CD14-positive monocyte (primary cell): ENCODE data around the gene SH3BP5. TPM values are rescaled to one million over a fixed set of nuclear protein-coding genes. Genes with fewer than 3 reads are reported as not detected.

ENCODE experiments used
- DNase-seq, 3 donors: peaks; one replicate each; pipeline ENCODE4 v3.0.0-alpha.2; 2011 to 2022
- H2AFZ ChIP-seq: 2 replicates; pipeline ENCODE4 v1.6.0; 2012; ENCODE audit warnings: mild to moderate bottlenecking, low read depth, low read length, inconsistent platforms; ENCODE audit not compliant: insufficient read depth, poor library complexity, severe bottlenecking
- H3K27ac ChIP-seq, 2 donors: 1 replicate in 1 of 2; 2 replicates in 1 of 2; pipeline ENCODE4 v1.5.1; 2012 to 2013; ENCODE audit warnings: low read length in 2 of 2, control low read depth in 1 of 2, inconsistent platforms in 1 of 2, low read depth in 1 of 2, mild to moderate bottlenecking in 1 of 2
- H3K27me3 ChIP-seq, 2 donors: one replicate each; pipeline versions ENCODE4 v1.6.0 to v1.6.1; 2011 to 2013; ENCODE audit warnings: low read length in 2 of 2; ENCODE audit not compliant: control insufficient read depth in 2 of 2, insufficient read depth in 2 of 2
- H3K36me3 ChIP-seq, 2 donors: replicated peaks in 1 of 2; 1 replicate in 1 of 2; 2 replicates in 1 of 2; pipeline versions ENCODE4 v1.5.1 to v1.6.1; 2012 to 2013; ENCODE audit warnings: low read length in 2 of 2, control low read depth in 1 of 2, inconsistent platforms in 1 of 2, mild to moderate bottlenecking in 1 of 2; ENCODE audit not compliant: insufficient read depth in 2 of 2, control insufficient read depth in 1 of 2
- H3K4me1 ChIP-seq, 2 donors: 1 replicate in 1 of 2; 2 replicates in 1 of 2; pipeline versions ENCODE4 v1.5.1 to v1.6.1; 2012 to 2013; ENCODE audit warnings: low read length in 2 of 2, control low read depth in 1 of 2, inconsistent platforms in 1 of 2, mild to moderate bottlenecking in 1 of 2, moderate library complexity in 1 of 2; ENCODE audit not compliant: insufficient read depth in 2 of 2, control insufficient read depth in 1 of 2
- H3K4me2 ChIP-seq: replicated peaks from 2 replicates; pipeline ENCODE3; 2012; ENCODE audit warnings: low read length, moderate library complexity, mild to moderate bottlenecking; ENCODE audit not compliant: poor library complexity, severe bottlenecking; ENCODE audit errors: extremely low read depth
- H3K4me3 ChIP-seq, 3 experiments: fragments of 200-600 bp in 1 of 3; sonication (generic) in 1 of 3; replicated peaks in 1 of 3; 1 replicate in 2 of 3; 2 replicates in 1 of 3; pipeline ENCODE4 v1.5.1; 2011 to 2013; ENCODE audit warnings: low read length in 3 of 3, mild to moderate bottlenecking in 3 of 3, control low read depth in 2 of 3, low read depth in 2 of 3, inconsistent platforms in 1 of 3, moderate library complexity in 1 of 3
- H3K79me2 ChIP-seq: 2 replicates; pipeline ENCODE4 v1.6.0; 2012; ENCODE audit warnings: mild to moderate bottlenecking, control low read depth, inconsistent platforms, low read length, moderate library complexity; ENCODE audit not compliant: insufficient read depth
- H3K9ac ChIP-seq: 2 replicates; pipeline ENCODE4 v1.6.0; 2017; ENCODE audit warnings: low read length, mild to moderate bottlenecking; ENCODE audit not compliant: insufficient read depth, poor library complexity, severe bottlenecking
- H3K9me3 ChIP-seq, 2 donors: replicated peaks in 1 of 2; 1 replicate in 1 of 2; 2 replicates in 1 of 2; pipeline versions ENCODE4 v1.5.1 to v1.6.1; 2012 to 2013; ENCODE audit warnings: low read length in 2 of 2, control low read depth in 1 of 2; ENCODE audit not compliant: control insufficient read depth in 1 of 2, insufficient read depth in 1 of 2
- H4K20me1 ChIP-seq: 2 replicates; pipeline ENCODE4 v1.6.0; 2012; ENCODE audit warnings: mild to moderate bottlenecking, low read length, control low read depth, moderate library complexity; ENCODE audit not compliant: insufficient read depth
- H3K27ac Mint-ChIP-seq, 7 donors: one replicate each; pipeline ENCODE4 v1.8.0; 2020; ENCODE audit warnings: mild to moderate bottlenecking in 7 of 7, mixed read lengths in 7 of 7, moderate library complexity in 6 of 7, inconsistent platforms in 2 of 7
- H3K27me3 Mint-ChIP-seq, 3 donors: one replicate each; pipeline ENCODE4 v1.8.0; 2021 to 2022; ENCODE audit warnings: low read depth in 3 of 3, mild to moderate bottlenecking in 3 of 3, mixed read lengths in 3 of 3, moderate library complexity in 3 of 3, inconsistent platforms in 1 of 3
- H3K36me3 Mint-ChIP-seq, 2 donors: one replicate each; pipeline ENCODE4 v1.8.0; 2020; ENCODE audit warnings: mixed read lengths in 2 of 2, inconsistent platforms in 1 of 2, mild to moderate bottlenecking in 1 of 2
- H3K4me1 Mint-ChIP-seq: one replicate; pipeline ENCODE4 v1.8.0; 2020; ENCODE audit warnings: mild to moderate bottlenecking, mixed read lengths
- H3K4me3 Mint-ChIP-seq, 2 donors: one replicate each; pipeline ENCODE4 v1.8.0; 2020; ENCODE audit warnings: mild to moderate bottlenecking in 2 of 2, mixed read lengths in 2 of 2, moderate library complexity in 1 of 2
- H3K9me3 Mint-ChIP-seq, 7 donors: one replicate each; pipeline ENCODE4 v1.8.0; 2020 to 2022; ENCODE audit warnings: mixed read lengths in 7 of 7, mild to moderate bottlenecking in 6 of 7, moderate library complexity in 6 of 7, inconsistent platforms in 2 of 7
- CTCF ChIP-seq: fragments of 200-600 bp; IDR thresholded peaks from one replicate; pipeline ENCODE4 v1.8.0; 2022; ENCODE audit warnings: antibody characterized with exemption, mild to moderate bottlenecking
- WGBS: methylation state at CpG from one replicate; pipeline ENCODE4 v1.1.5; 2013; ENCODE audit warnings: missing lambda C conversion rate; ENCODE audit not compliant: insufficient coverage; 5-methylcytosine and 5-hydroxymethylcytosine counted together
- intact Hi-C, 2 donors: fragments of 100-400 bp; cut with micrococcal nuclease; formaldehyde crosslinking; loops; one replicate each; pipeline versions ENCODE4 v1.15.0 to v1.15.1; 2023
- polyA plus RNA-seq, 3 donors: library from polyadenylated mRNA; depleted of rRNA in 1 of 3; unstranded in 2 of 3; stranded (reverse) in 1 of 3; fragments of 300-500 nt in 2 of 3; fragments of >200 nt in 1 of 3; fragmentation: Illumina TruSeq in 2 of 3; gene quantifications; 1 replicate in 2 of 3; 2 replicates in 1 of 3; pipeline ENCODE4 v1.2.3, GENCODE V29; 2012 to 2021

The SH3BP5 gene
- polyA plus RNA-seq, 3 donors, result 10.7 to 29.6 (median 22.8) TPM

- H3K36me3 Mint-ChIP-seq, result peaks cover 57 to 63% of the 10 kb centered on the region in 2 donors
- H3K4me1 ChIP-seq, result peaks cover 29 to 30% of the 10 kb centered on the region in 2 donors
- H2AFZ ChIP-seq, result no peak overlapping the region
- H3K79me2 ChIP-seq, result no peaks in the 10 kb centered on the region
- H3K9ac ChIP-seq, result no peak overlapping the region
- WGBS, result 94% methylated on average over 17 of the region's 19 CpGs
- H3K4me2 ChIP-seq, result no peak overlapping the region
- no peaks in the 10 kb centered on the region for H3K27me3 ChIP-seq
- H3K9me3 Mint-ChIP-seq, result peaks cover 0 to 2% (median 0%) of the 10 kb centered on the region in 7 donors
- peaks cover 29% of the 10 kb centered on the region for H3K4me1 Mint-ChIP-seq
- no peak for TF ChIP-seq CTCF
- intact Hi-C loops, result loop anchor here (5.0 to 10.0 kb wide), 5 partner anchors 36 to 289 kb away; partner anchors contain the start of genes EAF1 (in 1 of the 2), METTL6 (in 1 of the 2) and SH3BP5 (in 1 of the 2)
- H3K27ac ChIP-seq, result no peak overlapping the region
- H3K9me3 ChIP-seq, result no peaks in the 10 kb centered on the region
- peak overlapping the region in 5 of 7 donors; percentile 26 to 79 (median 51) for H3K27ac Mint-ChIP-seq
- peaks cover 0 to 5% (median 2%) of the 10 kb centered on the region in 3 donors for H3K27me3 Mint-ChIP-seq
- DNase-seq, result no peak
- H4K20me1 ChIP-seq, result peaks cover 67% of the 10 kb centered on the region
- H3K4me3 Mint-ChIP-seq, result no peak overlapping the region
- H3K36me3 ChIP-seq, result peaks cover 29 to 44% of the 10 kb centered on the region in 2 donors
- H3K4me3 ChIP-seq, result no peak overlapping the region
Measured at GRCh38 chr3:15265655-15266509, 66.5 kb downstream of the SH3BP5 start.

DNA sequence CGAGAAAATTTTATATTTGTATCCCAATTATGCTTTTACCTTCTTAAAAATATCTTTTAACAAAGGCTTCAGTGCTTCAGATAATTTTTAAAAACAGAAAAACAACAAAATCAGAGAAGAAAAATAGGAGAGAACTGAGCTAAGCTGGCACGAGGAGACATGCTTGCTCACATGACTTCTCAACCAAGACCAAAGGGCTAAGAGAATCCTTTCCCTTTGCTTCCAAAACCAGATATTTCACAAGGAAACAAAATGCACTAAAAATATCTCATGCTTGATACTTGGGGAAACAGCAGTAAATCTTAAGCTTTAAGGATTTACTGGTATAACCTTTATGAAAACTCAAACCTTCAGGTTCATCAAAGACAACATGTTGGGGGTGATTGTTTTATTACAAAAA is 67.9 kb downstream of the SH3BP5 start:
- Histone ChIP-seq H3K4me1 (peaks cover 15 to 16% of the 10 kb centered on the region in 2 donors), H3K27ac (no peak overlapping the region), H3K9me3 (no peaks in the 10 kb centered on the region), H3K9ac (no peak overlapping the region), H3K4me3 (no peak overlapping the region), H2AFZ (no peak overlapping the region), H4K20me1 (peaks cover 80% of the 10 kb centered on the region), H3K27me3 (no peaks in the 10 kb centered on the region), H3K4me2 (no peak overlapping the region), H3K36me3 (peaks cover 43 to 58% of the 10 kb centered on the region in 2 donors), H3K79me2 (no peaks in the 10 kb centered on the region)
- TF ChIP-seq CTCF, result no peak
- Mint-ChIP-seq H3K9me3 (peaks cover 0 to 2% (median 0%) of the 10 kb centered on the region in 7 donors), H3K4me1 (peaks cover 17% of the 10 kb centered on the region), H3K36me3 (peaks cover 67 to 69% of the 10 kb centered on the region in 2 donors), H3K4me3 (no peak overlapping the region), H3K27ac (no peak overlapping the region), H3K27me3 (peaks cover 0 to 10% (median 2%) of the 10 kb centered on the region in 3 donors)
- DNase-seq, result no peak
- intact Hi-C loops, result loop anchor here in 1 of 2 donors (10.0 kb wide), 1 partner anchor 290 kb away; no protein-coding TSS in a partner anchor
- no CpG with 5 or more reads among the region's 2 CpGs for WGBS
